ENCODE results near the gene SLC6A2. TPM values are rescaled to one million over a fixed set of nuclear protein-coding genes. Genes with fewer than 3 reads are reported as not detected.
"Not testable (repeated sequence)": the region's sequence is repeated elsewhere in the genome, so short reads cannot be mapped to it uniquely, and the experiment has no call there.

SLC6A2 gene
- 0.30 TPM for polyA plus RNA-seq (2013, experiment 1 of 2)
- 0.25 TPM for polyA plus RNA-seq (2013, experiment 2 of 2)

- no peaks in the 10 kb centered on the region for H3K4me1 ChIP-seq (ENCODE audit: insufficient read depth, low read length)
- under 1% methylated on average over 71 of the region's 71 CpGs for WGBS
- 0 out of 2 replicates have a peak within 1 kb of the TSS, but pooled peaks have one; percentile 12 for H3K9ac ChIP-seq (ENCODE audit: low read depth, low read length)
- H3K27me3 ChIP-seq (ENCODE audit: insufficient read depth, low read length), result peaks cover 93% of the 10 kb centered on the region
- H3K4me3 ChIP-seq (ENCODE audit: low read length), result peak within 1 kb of the TSS; percentile 57
- H3K9me3 ChIP-seq (ENCODE audit: insufficient read depth, low read depth, low read length), result no peaks in the 10 kb centered on the region
- no peak within 1 kb of the TSS for H3K27ac ChIP-seq (ENCODE audit: low read depth, low read length)
- no peaks in the 10 kb centered on the region for H3K36me3 ChIP-seq (ENCODE audit: insufficient read depth, low read length)
Observed at GRCh38 chr16:55655897-55656681, at the start of gene SLC6A2. SLC6A2 (plus strand) TSS chr16:55655988; CDS start chr16:55656695, 707 bp downstream.

GRCh38 chr16:55613613-55614335 lies 42.0 kb upstream of the SLC6A2 start:
- WGBS, result 90% methylated on average over 5 of the region's 6 CpGs
- Histone ChIP-seq H3K9ac (ENCODE audit: low read depth, low read length) (no peak overlapping the region), H3K27ac (ENCODE audit: low read depth, low read length) (no peak overlapping the region), H3K36me3 (ENCODE audit: insufficient read depth, low read length) (no peaks in the 10 kb centered on the region), H3K9me3 (ENCODE audit: insufficient read depth, low read depth, low read length) (peaks cover 12% of the 10 kb centered on the region), H3K27me3 (ENCODE audit: insufficient read depth, low read length) (no peaks in the 10 kb centered on the region), H3K4me3 (ENCODE audit: low read length) (no peak overlapping the region), H3K4me1 (ENCODE audit: insufficient read depth, low read length) (no peaks in the 10 kb centered on the region)

GRCh38 chr16:55615071-55615470 lies 40.7 kb upstream of the SLC6A2 start:
- H3K4me1 ChIP-seq (ENCODE audit: insufficient read depth, low read length), result no peaks in the 10 kb centered on the region
- H3K27me3 ChIP-seq (ENCODE audit: insufficient read depth, low read length), result no peaks in the 10 kb centered on the region
- no peaks in the 10 kb centered on the region for H3K36me3 ChIP-seq (ENCODE audit: insufficient read depth, low read length)
- H3K9ac ChIP-seq (ENCODE audit: low read depth, low read length), result no peak overlapping the region
- H3K9me3 ChIP-seq (ENCODE audit: insufficient read depth, low read depth, low read length), result peaks cover 12% of the 10 kb centered on the region
- 98% methylated on average over 3 of the region's 3 CpGs for WGBS
- H3K27ac ChIP-seq (ENCODE audit: low read depth, low read length), result no peak overlapping the region
- H3K4me3 ChIP-seq (ENCODE audit: low read length), result no peak overlapping the region

GRCh38 chr16:55615670-55616069 lies 40.1 kb upstream of the SLC6A2 start:
- not testable (repeated sequence) for H3K27ac ChIP-seq (ENCODE audit: low read depth, low read length); H3K9ac ChIP-seq (ENCODE audit: low read depth, low read length); H3K27me3 ChIP-seq (ENCODE audit: insufficient read depth, low read length); H3K4me1 ChIP-seq (ENCODE audit: insufficient read depth, low read length); H3K36me3 ChIP-seq (ENCODE audit: insufficient read depth, low read length); H3K4me3 ChIP-seq (ENCODE audit: low read length)
- peaks cover 12% of the 10 kb centered on the region for H3K9me3 ChIP-seq (ENCODE audit: insufficient read depth, low read depth, low read length)
- 93% methylated on average over 11 of the region's 11 CpGs for WGBS

GRCh38 chr16:55621771-55622170 lies 34.0 kb upstream of the SLC6A2 start:
- no peaks in the 10 kb centered on the region for H3K36me3 ChIP-seq (ENCODE audit: insufficient read depth, low read length)
- no peak overlapping the region for H3K9ac ChIP-seq (ENCODE audit: low read depth, low read length)
- peaks cover 3% of the 10 kb centered on the region; the same call in 1 of the 2 replicates for H3K4me1 ChIP-seq (ENCODE audit: insufficient read depth, low read length)
- no peak overlapping the region for H3K4me3 ChIP-seq (ENCODE audit: low read length)
- H3K9me3 ChIP-seq (ENCODE audit: insufficient read depth, low read depth, low read length), result no peaks in the 10 kb centered on the region
- H3K27me3 ChIP-seq (ENCODE audit: insufficient read depth, low read length), result no peaks in the 10 kb centered on the region
- no peak overlapping the region for H3K27ac ChIP-seq (ENCODE audit: low read depth, low read length)

- WGBS, result 100% methylated on average over 3 of the region's 3 CpGs
- Histone ChIP-seq H3K9ac (ENCODE audit: low read depth, low read length) (no peak overlapping the region), H3K36me3 (ENCODE audit: insufficient read depth, low read length) (no peaks in the 10 kb centered on the region), H3K9me3 (ENCODE audit: insufficient read depth, low read depth, low read length) (no peaks in the 10 kb centered on the region), H3K27ac (ENCODE audit: low read depth, low read length) (no peak overlapping the region), H3K27me3 (ENCODE audit: insufficient read depth, low read length) (no peaks in the 10 kb centered on the region), H3K4me1 (ENCODE audit: insufficient read depth, low read length) (peaks cover 3% of the 10 kb centered on the region; the same call in 1 of the 2 replicates), H3K4me3 (ENCODE audit: low read length) (no peak overlapping the region)
Observed at GRCh38 chr16:55622272-55622671, 33.5 kb upstream of the SLC6A2 start.

- H3K27me3 ChIP-seq (ENCODE audit: insufficient read depth, low read length), result no peaks in the 10 kb centered on the region
Observed at GRCh38 chr16:55622930-55623561, 32.7 kb upstream of the SLC6A2 start.

GRCh38 chr16:55623640-55624039 lies 32.1 kb upstream of the SLC6A2 start:
- Histone ChIP-seq H3K36me3 (ENCODE audit: insufficient read depth, low read length) (no peaks in the 10 kb centered on the region), H3K27ac (ENCODE audit: low read depth, low read length) (no peak overlapping the region), H3K9me3 (ENCODE audit: insufficient read depth, low read depth, low read length) (0 out of 2 replicates have a peak, but pooled peaks cover 2% of the 10 kb centered on the region), H3K27me3 (ENCODE audit: insufficient read depth, low read length) (no peaks in the 10 kb centered on the region), H3K9ac (ENCODE audit: low read depth, low read length) (no peak overlapping the region), H3K4me3 (ENCODE audit: low read length) (no peak overlapping the region), H3K4me1 (ENCODE audit: insufficient read depth, low read length) (peaks cover 3% of the 10 kb centered on the region; the same call in 1 of the 2 replicates)
- 58% methylated on average over 1 of the region's 2 CpGs for WGBS

More at GRCh38 chr16:55622930-55623561, 32.7 kb upstream of the SLC6A2 start:
- H3K36me3 ChIP-seq (ENCODE audit: insufficient read depth, low read length), result no peaks in the 10 kb centered on the region
- no peak overlapping the region for H3K4me3 ChIP-seq (ENCODE audit: low read length)
- H3K27ac ChIP-seq (ENCODE audit: low read depth, low read length), result no peak overlapping the region
- no peaks in the 10 kb centered on the region for H3K9me3 ChIP-seq (ENCODE audit: insufficient read depth, low read depth, low read length)
- no peak overlapping the region for H3K9ac ChIP-seq (ENCODE audit: low read depth, low read length)
- peaks cover 3% of the 10 kb centered on the region; the same call in 1 of the 2 replicates for H3K4me1 ChIP-seq (ENCODE audit: insufficient read depth, low read length)
- WGBS, result 33% methylated on average over 8 of the region's 8 CpGs

GRCh38 chr16:55624696-55625095 lies 31.1 kb upstream of the SLC6A2 start:
- Histone ChIP-seq H3K27ac (ENCODE audit: low read depth, low read length) (no peak overlapping the region), H3K36me3 (ENCODE audit: insufficient read depth, low read length) (no peaks in the 10 kb centered on the region), H3K4me3 (ENCODE audit: low read length) (no peak overlapping the region), H3K9ac (ENCODE audit: low read depth, low read length) (no peak overlapping the region), H3K9me3 (ENCODE audit: insufficient read depth, low read depth, low read length) (0 out of 2 replicates have a peak, but pooled peaks cover 2% of the 10 kb centered on the region), H3K27me3 (ENCODE audit: insufficient read depth, low read length) (no peaks in the 10 kb centered on the region), H3K4me1 (ENCODE audit: insufficient read depth, low read length) (peaks cover 3% of the 10 kb centered on the region; the same call in 1 of the 2 replicates)
- WGBS, result 94% methylated on average over 5 of the region's 5 CpGs

GRCh38 chr16:55625843-55626242 lies 29.9 kb upstream of the SLC6A2 start:
- 0 out of 2 replicates have a peak, but pooled peaks cover 2% of the 10 kb centered on the region for H3K9me3 ChIP-seq (ENCODE audit: insufficient read depth, low read depth, low read length)
- peaks cover 3% of the 10 kb centered on the region; the same call in 1 of the 2 replicates for H3K4me1 ChIP-seq (ENCODE audit: insufficient read depth, low read length)
- no peak overlapping the region for H3K9ac ChIP-seq (ENCODE audit: low read depth, low read length)
- 97% methylated on average over 3 of the region's 3 CpGs for WGBS
- no peak overlapping the region for H3K27ac ChIP-seq (ENCODE audit: low read depth, low read length)
- no peaks in the 10 kb centered on the region for H3K36me3 ChIP-seq (ENCODE audit: insufficient read depth, low read length)
- H3K27me3 ChIP-seq (ENCODE audit: insufficient read depth, low read length), result no peaks in the 10 kb centered on the region
- no peak overlapping the region for H3K4me3 ChIP-seq (ENCODE audit: low read length)

All from HUES64 (cell line).